Peyer's patch (tissue), 4 donors: ENCODE measurements around the gene UST. TPM values are rescaled to one million over a fixed set of nuclear protein-coding genes. Genes with fewer than 3 reads are reported as not detected.
"Not testable (repeated sequence)": the region's sequence is repeated elsewhere in the genome, so short reads cannot be mapped to it uniquely, and the experiment has no call there.

Source experiments
- DNase-seq, 3 donors: peaks; one replicate each; pipeline ENCODE4 v3.0.0-alpha.2; 2017 to 2019
- H3K27ac ChIP-seq, 4 donors: fragments of 200-600 bp; sonication (generic); one replicate each; pipeline ENCODE4 v1.5.1; 2016 to 2019
- H3K27me3 ChIP-seq, 2 donors: fragments of 200-600 bp; sonication (generic); one replicate each; pipeline ENCODE4 v1.5.1; 2019
- H3K36me3 ChIP-seq, 3 donors: fragments of 200-600 bp; sonication (generic); one replicate each; pipeline ENCODE4 v1.5.1; 2016 to 2019
- H3K4me1 ChIP-seq, 4 donors: fragments of 200-600 bp; sonication (generic); one replicate each; pipeline ENCODE4 v1.5.1; 2016 to 2019
- H3K4me3 ChIP-seq, 4 donors: fragments of 200-600 bp; sonication (generic); 1 replicate in 3 of 4; 2 replicates in 1 of 4; pipeline ENCODE4 v1.5.1; 2016 to 2019; ENCODE audit warnings: mild to moderate bottlenecking in 1 of 4
- H3K9me3 ChIP-seq, 4 donors: fragments of 200-600 bp; sonication (generic); one replicate each; pipeline ENCODE4 v1.5.1; 2016 to 2019; ENCODE audit warnings: mild to moderate bottlenecking in 1 of 4
- CTCF ChIP-seq, 6 experiments: fragments of 450-650 bp in 4 of 6; fragments of 200-600 bp in 2 of 6; sonication (generic) in 1 of 6; IDR thresholded peaks; one replicate each; pipeline ENCODE4 v1.5.1; 2017 to 2019; ENCODE audit warnings: antibody characterized with exemption in 6 of 6, mild to moderate bottlenecking in 3 of 6, moderate library complexity in 1 of 6
- POLR2A ChIP-seq, 2 donors: fragments of 450-650 bp; IDR thresholded peaks; one replicate each; pipeline ENCODE4 v1.5.1; 2017; ENCODE audit warnings: antibody characterized with exemption in 2 of 2, mild to moderate bottlenecking in 2 of 2, moderate library complexity in 2 of 2
- total RNA-seq, 4 donors: library from RNA; depleted of rRNA; stranded (reverse); fragments of >200 nt; gene quantifications; one replicate each; pipeline ENCODE4 v1.1.0, GENCODE V29; 2016

Gene UST
- total RNA-seq, 4 donors from 2014 or later: 3.0 to 37.1 (median 4.6) TPM

DNA sequence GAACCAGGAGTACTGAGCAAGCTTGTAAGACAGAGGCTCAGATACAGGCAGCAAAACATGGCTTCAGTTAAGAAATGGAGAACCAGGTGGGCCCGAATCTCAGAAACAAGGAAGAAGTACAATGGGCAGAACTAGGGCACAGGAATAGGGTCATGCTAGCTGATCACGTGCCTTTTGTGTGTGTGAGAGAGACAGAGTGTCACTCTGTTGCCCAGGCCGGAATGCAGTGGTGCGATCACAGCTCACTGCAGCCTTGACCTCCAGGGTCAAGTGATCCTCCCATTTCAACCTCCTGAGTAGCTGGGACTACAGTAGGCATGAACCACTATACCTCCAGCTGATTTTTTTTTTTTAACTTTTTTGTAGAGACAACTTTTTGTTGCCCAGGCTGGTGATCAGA is 257.8 kb downstream of the UST start:
- TF ChIP-seq POLR2A (IDR thresholded peaks at IDR 0.05) (no peak), CTCF (IDR thresholded peaks at IDR 0.05) (no peak)
- Histone ChIP-seq H3K36me3 (no peaks in the 10 kb centered on the region), H3K4me1 (peaks cover 0 to 5% (median 2%) of the 10 kb centered on the region in 4 donors), H3K27me3 (no peaks in the 10 kb centered on the region), H3K4me3 (no peak overlapping the region), H3K9me3 (peaks cover 0 to 12% (median 0%) of the 10 kb centered on the region in 4 donors), H3K27ac (no peak overlapping the region)
- no peak for DNase-seq

DNA sequence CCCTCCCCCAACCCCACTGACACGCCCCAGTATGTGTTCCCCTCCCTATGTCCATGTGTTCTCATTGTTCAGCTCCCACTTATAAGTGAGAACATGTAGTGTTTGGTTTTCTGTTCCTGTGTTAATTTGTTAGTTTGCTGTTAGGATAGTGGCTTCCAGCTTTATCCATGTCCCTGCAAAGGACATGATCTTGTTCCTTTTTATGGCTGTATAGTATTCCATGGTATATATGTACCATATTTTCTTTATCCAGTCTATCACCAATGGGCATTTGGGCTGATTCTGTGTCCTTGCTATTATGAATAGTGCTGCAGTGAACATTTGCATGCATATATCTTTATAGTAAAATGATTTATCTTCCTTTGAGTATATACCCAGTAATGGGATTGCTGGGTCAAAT is 259.4 kb downstream of the UST start:
- H3K9me3 ChIP-seq, H3K4me3 ChIP-seq, DNase-seq, H3K27me3 ChIP-seq, H3K4me1 ChIP-seq, H3K27ac ChIP-seq, H3K36me3 ChIP-seq: not testable (repeated sequence)

GRCh38 chr6:149006671-149007070 is 259.8 kb downstream of the UST start:
- H3K27me3 ChIP-seq: no peaks in the 10 kb centered on the region
- H3K36me3 ChIP-seq: no peaks in the 10 kb centered on the region
- DNase-seq: no peak
- no peaks in the 10 kb centered on the region for H3K4me1 ChIP-seq
- TF ChIP-seq POLR2A (IDR thresholded peaks at IDR 0.05) (no peak), CTCF (IDR thresholded peaks at IDR 0.05) (no peak)
- H3K9me3 ChIP-seq: peaks cover 0 to 4% (median 0%) of the 10 kb centered on the region in 4 donors
- H3K27ac ChIP-seq: no peak overlapping the region
- no peak overlapping the region for H3K4me3 ChIP-seq

DNA sequence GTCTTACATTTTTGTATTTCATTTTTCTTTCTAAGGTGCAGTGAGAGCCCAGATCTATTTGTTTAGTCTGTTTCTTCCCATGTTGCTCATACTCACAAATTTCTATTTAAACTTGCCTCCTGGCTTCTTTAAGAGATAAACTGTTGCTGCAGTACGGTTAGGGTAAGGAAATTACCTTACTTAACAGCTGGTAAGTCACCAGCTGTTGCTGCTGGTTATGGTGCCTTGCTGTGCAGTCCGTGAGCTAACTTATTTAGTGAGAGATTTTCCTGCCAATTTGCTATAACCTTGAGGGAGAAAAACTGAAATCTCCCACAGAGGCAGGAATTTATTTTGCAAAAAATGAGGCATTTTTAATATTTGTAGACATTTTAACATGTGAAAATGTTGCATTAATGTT is 261.0 kb downstream of the UST start:
- no peak overlapping the region for H3K27ac ChIP-seq
- no peak for DNase-seq
- no peaks in the 10 kb centered on the region for H3K9me3 ChIP-seq
- TF ChIP-seq POLR2A (IDR thresholded peaks at IDR 0.05): no peak
- TF ChIP-seq CTCF (IDR thresholded peaks at IDR 0.05): no peak
- no peaks in the 10 kb centered on the region for H3K27me3 ChIP-seq
- H3K4me1 ChIP-seq: no peaks in the 10 kb centered on the region
- no peak overlapping the region for H3K4me3 ChIP-seq
- no peaks in the 10 kb centered on the region for H3K36me3 ChIP-seq

- Histone ChIP-seq H3K4me3 (no peak overlapping the region), H3K36me3 (no peaks in the 10 kb centered on the region), H3K4me1 (no peaks in the 10 kb centered on the region), H3K27ac (no peak overlapping the region), H3K27me3 (no peaks in the 10 kb centered on the region), H3K9me3 (no peaks in the 10 kb centered on the region)
- DNase-seq: no peak
- TF ChIP-seq CTCF (IDR thresholded peaks at IDR 0.05) (no peak), POLR2A (IDR thresholded peaks at IDR 0.05) (no peak)
Measured at GRCh38 chr6:149008741-149009140, 261.9 kb downstream of the UST start.

- TF ChIP-seq CTCF (IDR thresholded peaks at IDR 0.05) (no peak), POLR2A (IDR thresholded peaks at IDR 0.05) (no peak)
- no peaks in the 10 kb centered on the region for H3K9me3 ChIP-seq
- H3K4me3 ChIP-seq: no peak overlapping the region
- H3K4me1 ChIP-seq: no peaks in the 10 kb centered on the region
- no peak overlapping the region for H3K27ac ChIP-seq
- DNase-seq: no peak
- no peaks in the 10 kb centered on the region for H3K27me3 ChIP-seq
- H3K36me3 ChIP-seq: no peaks in the 10 kb centered on the region
Measured at GRCh38 chr6:149012040-149012545, 265.3 kb downstream of the UST start.
